SHP77 treated with DMSO at 0.1 percent for 48 hours (cell line): ENCODE data around the gene RGL2.

Experiments used
- DNase-seq: peaks from one replicate; lab custom pipeline; 2025; lab: John Stamatoyannopoulos, UW

Gene RGL2

GRCh38 chr6:33316603-33317418 lies 18.1 kb upstream of the RGL2 start:
- DNase-seq, result peak; percentile 9

- no peak for DNase-seq
Observed at GRCh38 chr6:33315793-33316602, 17.3 kb upstream of the RGL2 start.

- DNase-seq, result no peak
Observed at GRCh38 chr6:33314943-33315792, 16.4 kb upstream of the RGL2 start.

GRCh38 chr6:33314515-33314942 lies 15.8 kb upstream of the RGL2 start:
- DNase-seq, result no peak

GRCh38 chr6:33313709-33314514 lies 15.2 kb upstream of the RGL2 start, which contains the start of gene TAPBP:
TSS of gene TAPBP (minus strand) at chr6:33314078. CDS start at chr6:33314041, 37 bp downstream.
- no peak for DNase-seq

GRCh38 chr6:33313105-33313708 lies 14.5 kb upstream of the RGL2 start:
- DNase-seq, result peak; percentile 9

- DNase-seq, result peak; percentile 40
Observed at GRCh38 chr6:33312361-33313104, 13.8 kb upstream of the RGL2 start.

- DNase-seq, result no peak
Observed at GRCh38 chr6:33306356-33306755, 7.6 kb upstream of the RGL2 start.

- DNase-seq, result no peak
Observed at GRCh38 chr6:33305052-33305451, 6.3 kb upstream of the RGL2 start.

- DNase-seq, result no peak
Observed at GRCh38 chr6:33304216-33304615, 5.5 kb upstream of the RGL2 start.

- DNase-seq, result no peak
Observed at GRCh38 chr6:33301877-33302276, 3.1 kb upstream of the RGL2 start.

- peak; percentile 69 for DNase-seq
Observed at GRCh38 chr6:33299237-33299944, 649 bp upstream of the RGL2 start.

GRCh38 chr6:33297956-33298772 lies 578 bp downstream of the RGL2 start:
- no peak for DNase-seq

GRCh38 chr6:33297406-33297955 lies 1.3 kb downstream of the RGL2 start:
- no peak for DNase-seq

GRCh38 chr6:33296797-33297405 lies 1.8 kb downstream of the RGL2 start:
- no peak for DNase-seq

GRCh38 chr6:33295621-33296369 lies 2.9 kb downstream of the RGL2 start:
- DNase-seq, result no peak
